Measurements from ENCODE around the gene SEC14L2. TPM values are rescaled to one million over a fixed set of nuclear protein-coding genes. Genes with fewer than 3 reads are reported as not detected.

SEC14L2 gene
- total RNA-seq, 1 experiment from 2014 or later = 33.5 TPM

DNA sequence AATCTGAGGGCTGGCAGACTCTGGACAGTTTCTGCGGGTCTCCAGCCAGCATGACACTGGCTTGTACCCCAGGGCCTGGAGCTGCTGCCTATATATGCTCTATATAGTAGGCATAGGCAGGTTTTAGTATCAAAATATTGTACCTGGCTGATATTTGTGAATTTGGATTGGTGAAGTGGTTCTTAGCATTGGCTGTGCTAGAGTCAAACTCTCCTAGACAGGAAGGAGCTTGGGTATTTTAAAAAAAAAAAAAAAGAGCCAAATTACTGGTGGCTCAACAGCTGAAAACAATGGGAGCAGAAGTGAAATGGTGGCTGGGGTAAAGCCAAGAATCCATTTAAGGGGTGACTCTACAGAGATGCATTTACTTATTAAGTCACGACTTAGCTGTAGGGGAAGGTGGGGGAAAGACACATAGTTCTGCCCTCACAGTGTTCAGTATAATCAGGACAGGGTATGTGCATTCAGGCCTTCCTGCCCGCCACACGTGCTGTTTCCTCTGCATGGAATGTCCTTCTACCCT lies 17.8 kb downstream of the SEC14L2 start (continued):
- TF ChIP-seq, protein P1, sequence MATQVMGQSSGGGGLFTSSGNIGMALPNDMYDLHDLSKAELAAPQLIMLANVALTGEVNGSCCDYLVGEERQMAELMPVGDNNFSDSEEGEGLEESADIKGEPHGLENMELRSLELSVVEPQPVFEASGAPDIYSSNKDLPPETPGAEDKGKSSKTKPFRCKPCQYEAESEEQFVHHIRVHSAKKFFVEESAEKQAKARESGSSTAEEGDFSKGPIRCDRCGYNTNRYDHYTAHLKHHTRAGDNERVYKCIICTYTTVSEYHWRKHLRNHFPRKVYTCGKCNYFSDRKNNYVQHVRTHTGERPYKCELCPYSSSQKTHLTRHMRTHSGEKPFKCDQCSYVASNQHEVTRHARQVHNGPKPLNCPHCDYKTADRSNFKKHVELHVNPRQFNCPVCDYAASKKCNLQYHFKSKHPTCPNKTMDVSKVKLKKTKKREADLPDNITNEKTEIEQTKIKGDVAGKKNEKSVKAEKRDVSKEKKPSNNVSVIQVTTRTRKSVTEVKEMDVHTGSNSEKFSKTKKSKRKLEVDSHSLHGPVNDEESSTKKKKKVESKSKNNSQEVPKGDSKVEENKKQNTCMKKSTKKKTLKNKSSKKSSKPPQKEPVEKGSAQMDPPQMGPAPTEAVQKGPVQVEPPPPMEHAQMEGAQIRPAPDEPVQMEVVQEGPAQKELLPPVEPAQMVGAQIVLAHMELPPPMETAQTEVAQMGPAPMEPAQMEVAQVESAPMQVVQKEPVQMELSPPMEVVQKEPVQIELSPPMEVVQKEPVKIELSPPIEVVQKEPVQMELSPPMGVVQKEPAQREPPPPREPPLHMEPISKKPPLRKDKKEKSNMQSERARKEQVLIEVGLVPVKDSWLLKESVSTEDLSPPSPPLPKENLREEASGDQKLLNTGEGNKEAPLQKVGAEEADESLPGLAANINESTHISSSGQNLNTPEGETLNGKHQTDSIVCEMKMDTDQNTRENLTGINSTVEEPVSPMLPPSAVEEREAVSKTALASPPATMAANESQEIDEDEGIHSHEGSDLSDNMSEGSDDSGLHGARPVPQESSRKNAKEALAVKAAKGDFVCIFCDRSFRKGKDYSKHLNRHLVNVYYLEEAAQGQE (IDR thresholded peaks at IDR 0.05; ENCODE audit: low read depth) = no peak
- TF ChIP-seq ZFX (IDR thresholded peaks at IDR 0.05) (no peak), JUND (IDR thresholded peaks at IDR 0.05) (no peak)

DNA sequence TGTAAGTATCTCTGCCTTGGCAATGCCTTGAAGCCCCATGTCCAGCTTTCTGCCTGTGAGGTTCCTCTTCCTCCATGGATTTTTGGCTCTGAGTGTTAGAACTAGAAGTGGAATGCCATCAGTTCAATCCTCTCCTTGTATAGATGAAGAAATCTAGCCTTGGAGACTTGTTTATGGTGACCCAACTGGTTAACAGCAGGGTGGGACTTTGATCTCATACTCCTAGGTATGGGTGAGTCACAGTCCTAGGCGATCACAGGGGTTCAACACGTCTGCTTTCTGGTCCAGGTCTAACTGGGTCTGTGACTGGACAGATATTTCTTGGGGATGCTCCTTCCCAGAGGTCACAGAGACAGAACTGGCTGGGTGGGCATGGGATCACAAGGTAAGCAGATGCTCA lies 19.6 kb downstream of the SEC14L2 start:
- TF ChIP-seq ZFX (IDR thresholded peaks at IDR 0.05) = no peak
- TF ChIP-seq JUND (IDR thresholded peaks at IDR 0.05) = no peak
- TF ChIP-seq ZNF274 (IDR thresholded peaks at IDR 0.05; ENCODE audit: low read depth, low read length) = no peak
- no peak for TF ChIP-seq RAD21 (IDR thresholded peaks at IDR 0.05; ENCODE audit: low read depth)
- TF ChIP-seq EGR1 (IDR thresholded peaks at IDR 0.05; ENCODE audit: low read depth) = no peak
- TF ChIP-seq CEBPB (IDR thresholded peaks at IDR 0.05; ENCODE audit: low read depth) = no peak
- TF ChIP-seq, protein P1 (IDR thresholded peaks at IDR 0.05; ENCODE audit: low read depth) = no peak
- TF ChIP-seq, protein P2, sequence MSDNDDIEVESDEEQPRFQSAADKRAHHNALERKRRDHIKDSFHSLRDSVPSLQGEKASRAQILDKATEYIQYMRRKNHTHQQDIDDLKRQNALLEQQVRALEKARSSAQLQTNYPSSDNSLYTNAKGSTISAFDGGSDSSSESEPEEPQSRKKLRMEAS (IDR thresholded peaks at IDR 0.05) = no peak
- TF ChIP-seq POLR2A (IDR thresholded peaks at IDR 0.05; ENCODE audit: borderline replicate concordance, extremely low read depth, insufficient read depth, insufficient read length) = no peak
- TF ChIP-seq SIN3A (IDR thresholded peaks at IDR 0.05; ENCODE audit: low read depth) = no peak
- TF ChIP-seq, protein P3, sequence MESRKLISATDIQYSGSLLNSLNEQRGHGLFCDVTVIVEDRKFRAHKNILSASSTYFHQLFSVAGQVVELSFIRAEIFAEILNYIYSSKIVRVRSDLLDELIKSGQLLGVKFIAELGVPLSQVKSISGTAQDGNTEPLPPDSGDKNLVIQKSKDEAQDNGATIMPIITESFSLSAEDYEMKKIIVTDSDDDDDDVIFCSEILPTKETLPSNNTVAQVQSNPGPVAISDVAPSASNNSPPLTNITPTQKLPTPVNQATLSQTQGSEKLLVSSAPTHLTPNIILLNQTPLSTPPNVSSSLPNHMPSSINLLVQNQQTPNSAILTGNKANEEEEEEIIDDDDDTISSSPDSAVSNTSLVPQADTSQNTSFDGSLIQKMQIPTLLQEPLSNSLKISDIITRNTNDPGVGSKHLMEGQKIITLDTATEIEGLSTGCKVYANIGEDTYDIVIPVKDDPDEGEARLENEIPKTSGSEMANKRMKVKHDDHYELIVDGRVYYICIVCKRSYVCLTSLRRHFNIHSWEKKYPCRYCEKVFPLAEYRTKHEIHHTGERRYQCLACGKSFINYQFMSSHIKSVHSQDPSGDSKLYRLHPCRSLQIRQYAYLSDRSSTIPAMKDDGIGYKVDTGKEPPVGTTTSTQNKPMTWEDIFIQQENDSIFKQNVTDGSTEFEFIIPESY (IDR thresholded peaks at IDR 0.05; ENCODE audit: extremely low read depth, insufficient replicate concordance, low read length) = no peak
- TF ChIP-seq EZH2 (IDR thresholded peaks at IDR 0.05) = no peak
- TF ChIP-seq ELF1 (IDR thresholded peaks at IDR 0.05; ENCODE audit: borderline replicate concordance, low read depth) = no peak
- BruUV-seq (replicated peaks) = no TSS peak
- peak overlapping the region; percentile 24 for H3K4me2 ChIP-seq (ENCODE audit: low read length)
- ATAC-seq (no peak), DNase-seq (ENCODE audit: low read depth, low spot score) (no peak)
- peaks cover 39 to 62% of the 10 kb centered on the region in 2 experiments for H3K36me3 ChIP-seq (ENCODE audit: control insufficient read depth in 1 of 2, insufficient read depth in 2 of 2, low read length in 2 of 2)
- ChIA-PET POLR2A (no interaction called here), CTCF (no interaction called here), RAD21 (ENCODE audit: low non-redundant PET in 1 of 2, low total read pairs in 2 of 2, uncharacterized antibody in 2 of 2, unreplicated experiment in 2 of 2) (no interaction called here)
- no peak overlapping the region for H3K4me3 ChIP-seq (replicated peaks in 1 of 2; ENCODE audit: low read depth in 1 of 2, low read length in 2 of 2)
- no peaks in the 10 kb centered on the region for H3K9me3 ChIP-seq (ENCODE audit: control insufficient read depth in 1 of 2, insufficient read depth in 1 of 2, low read depth in 1 of 2, low read length in 2 of 2)
- no peak overlapping the region for H3K9ac ChIP-seq (ENCODE audit: low read length)
- H2AFZ ChIP-seq (ENCODE audit: low read depth, low read length, poor library complexity, severe bottlenecking) = no peak overlapping the region
- H3K27ac ChIP-seq (ENCODE audit: low read depth, low read length) = no peak overlapping the region
- H3K9me2 ChIP-seq (ENCODE audit: insufficient read depth) = no peaks in the 10 kb centered on the region
- no peaks in the 10 kb centered on the region for H3K27me3 ChIP-seq (ENCODE audit: insufficient read depth, low read length)
- no peaks in the 10 kb centered on the region; the same call in 1 of the 2 replicates for H3K79me2 ChIP-seq (ENCODE audit: insufficient read depth, low read length)
- intact Hi-C loops (cut with micrococcal nuclease) = no loop called here
- peaks cover 23 to 57% of the 10 kb centered on the region in 2 experiments for H3K4me1 ChIP-seq (ENCODE audit: control insufficient read depth in 1 of 2, insufficient read depth in 2 of 2, low read length in 2 of 2)
- no peaks in the 10 kb centered on the region for H4K20me1 ChIP-seq (ENCODE audit: insufficient read depth)

Measured in HCT116 (cell line).